Measurements from ENCODE around the gene S1PR3.

- TF ChIP-seq, protein P1, sequence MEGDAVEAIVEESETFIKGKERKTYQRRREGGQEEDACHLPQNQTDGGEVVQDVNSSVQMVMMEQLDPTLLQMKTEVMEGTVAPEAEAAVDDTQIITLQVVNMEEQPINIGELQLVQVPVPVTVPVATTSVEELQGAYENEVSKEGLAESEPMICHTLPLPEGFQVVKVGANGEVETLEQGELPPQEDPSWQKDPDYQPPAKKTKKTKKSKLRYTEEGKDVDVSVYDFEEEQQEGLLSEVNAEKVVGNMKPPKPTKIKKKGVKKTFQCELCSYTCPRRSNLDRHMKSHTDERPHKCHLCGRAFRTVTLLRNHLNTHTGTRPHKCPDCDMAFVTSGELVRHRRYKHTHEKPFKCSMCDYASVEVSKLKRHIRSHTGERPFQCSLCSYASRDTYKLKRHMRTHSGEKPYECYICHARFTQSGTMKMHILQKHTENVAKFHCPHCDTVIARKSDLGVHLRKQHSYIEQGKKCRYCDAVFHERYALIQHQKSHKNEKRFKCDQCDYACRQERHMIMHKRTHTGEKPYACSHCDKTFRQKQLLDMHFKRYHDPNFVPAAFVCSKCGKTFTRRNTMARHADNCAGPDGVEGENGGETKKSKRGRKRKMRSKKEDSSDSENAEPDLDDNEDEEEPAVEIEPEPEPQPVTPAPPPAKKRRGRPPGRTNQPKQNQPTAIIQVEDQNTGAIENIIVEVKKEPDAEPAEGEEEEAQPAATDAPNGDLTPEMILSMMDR (conservative IDR thresholded peaks at IDR 0.05 in 1 of 2, IDR thresholded peaks at IDR 0.05 in 1 of 2; ENCODE audit: low read depth in 1 of 2, low read length in 2 of 2): no peak
- TF ChIP-seq EZH2 (IDR thresholded peaks at IDR 0.05; ENCODE audit: low read length, missing control alignments): no peak
These were observed 47.8 kb downstream of the S1PR3 start for GRCh38 chr9:89039104-89039465.
